GM12801 (cell line): ENCODE data around the gene CTXND1.

Source experiments
- TF ChIP-seq, protein P1 (sequence below): IDR thresholded peaks from one replicate; pipeline ENCODE4 v1.5.1; 2011; ENCODE audit warnings: control low read depth; ENCODE audit not compliant: insufficient read length; ENCODE audit errors: extremely low read depth

The CTXND1 gene

DNA sequence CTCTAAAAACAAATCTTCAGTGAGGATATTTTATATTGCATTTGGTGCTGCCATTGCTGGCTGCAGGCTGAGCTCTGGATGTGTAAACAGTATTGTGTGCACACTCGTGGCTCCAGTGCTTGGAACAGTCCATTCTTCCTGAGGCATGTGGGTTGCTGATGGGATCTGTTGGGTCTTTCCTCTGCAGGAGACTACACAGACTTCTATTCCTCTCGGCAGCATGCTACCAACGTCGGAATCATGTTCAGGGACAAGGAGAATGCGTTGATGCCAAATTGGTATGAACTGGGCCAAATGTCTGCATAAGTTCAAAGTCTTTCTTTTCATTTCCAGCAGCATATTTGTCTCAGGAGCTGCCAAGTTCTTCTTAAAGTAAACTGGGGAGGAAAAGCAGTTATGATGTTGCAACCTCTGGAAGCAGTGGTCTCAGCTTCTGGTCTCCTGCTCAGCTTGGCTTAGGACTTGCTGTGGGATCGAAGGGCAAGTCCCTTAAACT lies 89.9 kb downstream of the CTXND1 start:
- TF ChIP-seq, protein P1, sequence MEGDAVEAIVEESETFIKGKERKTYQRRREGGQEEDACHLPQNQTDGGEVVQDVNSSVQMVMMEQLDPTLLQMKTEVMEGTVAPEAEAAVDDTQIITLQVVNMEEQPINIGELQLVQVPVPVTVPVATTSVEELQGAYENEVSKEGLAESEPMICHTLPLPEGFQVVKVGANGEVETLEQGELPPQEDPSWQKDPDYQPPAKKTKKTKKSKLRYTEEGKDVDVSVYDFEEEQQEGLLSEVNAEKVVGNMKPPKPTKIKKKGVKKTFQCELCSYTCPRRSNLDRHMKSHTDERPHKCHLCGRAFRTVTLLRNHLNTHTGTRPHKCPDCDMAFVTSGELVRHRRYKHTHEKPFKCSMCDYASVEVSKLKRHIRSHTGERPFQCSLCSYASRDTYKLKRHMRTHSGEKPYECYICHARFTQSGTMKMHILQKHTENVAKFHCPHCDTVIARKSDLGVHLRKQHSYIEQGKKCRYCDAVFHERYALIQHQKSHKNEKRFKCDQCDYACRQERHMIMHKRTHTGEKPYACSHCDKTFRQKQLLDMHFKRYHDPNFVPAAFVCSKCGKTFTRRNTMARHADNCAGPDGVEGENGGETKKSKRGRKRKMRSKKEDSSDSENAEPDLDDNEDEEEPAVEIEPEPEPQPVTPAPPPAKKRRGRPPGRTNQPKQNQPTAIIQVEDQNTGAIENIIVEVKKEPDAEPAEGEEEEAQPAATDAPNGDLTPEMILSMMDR: no peak

DNA sequence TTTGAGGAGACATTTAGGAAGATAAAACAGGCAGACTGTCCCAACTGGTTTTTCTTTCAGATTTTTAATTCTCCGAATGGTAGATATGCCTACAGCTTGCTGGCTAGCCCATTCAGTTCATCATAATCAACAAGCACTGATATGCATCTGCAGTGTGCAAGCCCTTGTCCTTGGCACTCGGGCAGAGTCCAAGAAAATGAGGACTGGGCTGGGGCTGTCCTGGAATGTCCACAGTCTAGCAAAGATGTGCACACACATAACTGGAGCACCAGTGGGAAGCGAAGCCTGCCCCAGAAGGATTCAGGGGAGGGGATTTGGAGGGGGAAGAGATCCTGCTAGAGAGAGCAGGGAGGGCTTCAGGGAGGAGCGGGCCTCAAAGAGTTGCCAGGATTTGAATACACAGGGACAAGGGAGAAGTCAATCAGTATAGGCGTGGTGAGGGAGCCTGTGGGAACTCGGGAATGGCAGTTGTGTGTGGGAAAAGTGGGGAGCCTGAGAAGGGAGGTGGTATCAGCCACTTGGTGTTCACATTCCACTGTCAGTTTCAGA lies 90.5 kb downstream of the CTXND1 start:
- TF ChIP-seq, protein P1: no peak

DNA sequence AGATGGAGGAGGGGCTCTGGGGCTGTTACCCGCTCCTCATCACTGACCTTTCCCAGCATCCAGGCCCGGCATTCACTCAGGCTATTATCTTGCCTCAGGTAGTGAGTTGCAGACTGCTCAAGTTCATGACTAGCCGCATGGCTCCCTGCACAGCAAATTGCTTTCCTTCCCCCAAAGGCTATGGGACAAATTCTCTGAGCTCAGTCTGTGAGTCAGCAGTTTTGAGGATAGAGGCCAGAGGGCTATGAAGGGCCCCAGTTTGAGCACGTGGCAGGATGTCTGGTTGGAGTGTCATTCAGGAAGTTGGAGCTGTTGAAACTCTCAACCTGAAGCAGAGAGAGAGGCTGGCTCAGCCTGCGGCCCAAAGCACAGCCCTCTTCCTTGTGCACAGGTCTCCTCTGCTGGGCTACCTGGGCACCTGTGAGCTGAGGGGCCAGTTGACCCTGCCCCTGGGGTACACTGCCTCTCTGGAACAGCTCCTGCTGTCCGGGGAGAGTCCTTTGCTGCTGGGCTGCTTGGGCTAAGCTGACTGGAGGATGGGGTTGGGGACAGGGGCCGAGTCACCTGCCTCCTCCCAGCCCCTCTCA lies 91.3 kb downstream of the CTXND1 start:
- TF ChIP-seq, protein P1: no peak

DNA sequence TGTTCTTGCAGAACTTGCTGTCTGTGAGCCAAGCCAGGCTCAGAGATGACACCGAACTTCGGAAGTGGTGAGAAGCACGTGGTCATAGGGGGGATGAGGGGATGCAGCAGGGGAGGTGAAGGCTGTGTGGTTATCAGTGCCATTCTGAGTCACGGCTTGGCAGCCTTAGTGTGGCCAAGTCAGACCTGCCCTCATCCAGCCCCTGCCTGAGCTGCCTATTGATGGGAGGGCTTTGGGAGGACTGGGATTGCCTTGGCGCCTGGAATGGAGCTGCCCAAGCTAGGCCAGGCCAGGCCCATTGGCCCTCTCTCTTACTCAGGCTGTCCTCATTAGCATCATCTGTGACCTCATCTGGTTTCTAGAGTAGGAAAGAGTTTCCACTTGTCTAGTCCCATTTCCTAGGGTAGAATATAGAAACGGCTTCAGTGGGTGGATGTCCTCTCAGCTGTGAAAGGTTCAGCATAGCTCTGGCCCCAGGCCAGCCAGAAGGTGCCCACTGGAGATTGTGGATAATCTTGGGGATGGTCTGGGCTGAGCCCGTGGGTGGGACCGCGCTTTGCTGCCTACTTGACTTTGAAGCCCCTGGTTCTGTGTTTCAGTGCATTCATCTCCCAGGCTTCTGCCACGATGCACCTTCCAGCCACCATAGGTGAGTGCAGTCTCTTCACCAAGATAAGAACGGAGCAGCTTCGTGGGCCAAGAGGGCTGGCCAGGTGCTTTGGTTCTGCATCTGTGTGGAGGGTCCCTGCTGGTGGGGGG lies 92.0 kb downstream of the CTXND1 start:
- TF ChIP-seq, protein P1: no peak

DNA sequence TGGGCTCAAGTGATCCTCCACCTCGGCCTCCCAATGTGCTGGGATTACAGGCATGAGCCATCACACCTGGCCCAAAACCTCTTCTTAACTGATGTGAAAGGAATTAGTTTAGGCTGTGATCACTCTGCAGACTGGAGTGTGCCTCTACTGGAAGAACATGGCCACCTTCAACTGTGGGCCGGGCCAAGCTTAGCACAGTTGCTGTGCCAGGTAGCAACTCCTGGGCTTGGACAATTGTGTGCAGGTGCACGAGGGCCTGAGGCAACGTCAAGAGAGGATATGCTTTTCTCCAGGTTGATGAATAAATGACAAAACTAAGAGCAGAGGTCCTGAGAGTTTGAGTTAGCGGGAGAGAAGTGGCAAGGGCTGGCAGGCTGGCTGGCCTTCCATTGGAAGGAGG lies 92.7 kb downstream of the CTXND1 start:
- TF ChIP-seq, protein P1: no peak

DNA sequence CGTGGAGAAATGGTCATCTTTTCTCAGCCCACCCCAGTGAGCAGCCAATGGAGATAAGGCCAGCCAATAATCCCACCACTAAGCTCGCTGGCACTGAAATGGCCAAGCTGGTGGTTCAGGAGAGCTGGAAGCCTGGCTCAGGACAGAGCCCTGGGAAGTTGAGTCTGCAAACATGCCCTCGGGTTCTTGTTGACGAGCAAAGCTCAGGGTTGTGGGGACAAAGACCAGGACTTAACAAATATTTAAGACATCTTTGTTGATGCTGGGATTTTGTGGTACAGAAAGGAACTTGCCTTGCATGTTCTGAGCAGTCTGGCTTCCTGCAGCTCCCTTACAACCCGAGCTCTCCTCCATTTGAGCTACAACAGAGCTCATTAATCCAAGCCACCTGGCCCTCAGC lies 94.8 kb downstream of the CTXND1 start:
- TF ChIP-seq, protein P1: no peak

DNA sequence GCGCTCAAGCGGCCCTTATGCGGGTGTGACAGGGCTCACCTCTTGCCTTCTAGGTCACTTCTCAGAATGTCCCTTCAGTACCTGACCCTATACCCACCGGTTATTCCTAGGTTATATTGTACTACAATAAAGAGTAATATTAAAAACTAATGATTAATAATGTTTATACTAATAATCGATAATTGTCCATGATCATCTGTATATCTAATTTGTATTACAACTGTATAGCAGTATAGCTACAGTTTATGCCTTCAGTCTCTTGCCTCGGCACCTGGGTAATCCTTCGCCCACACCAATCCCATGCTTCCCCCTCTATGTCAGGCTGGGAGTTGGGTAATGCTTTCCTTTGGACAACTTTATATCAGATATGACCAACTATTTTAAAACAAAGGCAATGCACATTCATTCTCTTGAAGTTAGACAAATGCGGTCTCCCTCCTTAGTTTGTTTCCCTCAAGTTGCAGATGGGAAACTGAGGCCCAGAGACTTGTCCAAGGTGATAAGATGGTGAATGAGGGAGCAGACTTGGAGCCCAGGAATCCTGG lies 95.8 kb downstream of the CTXND1 start:
- TF ChIP-seq, protein P1: no peak
